A549 (cell line): ENCODE measurements around the gene CTRB2. TPM values are rescaled to one million over a fixed set of nuclear protein-coding genes. Genes with fewer than 3 reads are reported as not detected.
A peak's percentile ranks its signal among the peaks of the same experiment; 100 is the strongest.

Source experiments
- ATAC-seq, 2 experiments: fragments of 200-7000 bp in 1 of 2; fragments of >200 bp in 1 of 2; cut with Nextera tagmentation in 1 of 2; cut with Tn5 transposase in 1 of 2; 3 replicates each; pipeline versions ENCODE4 v1.8.0 to v1.9.1; 2018 to 2020; ENCODE audit warnings: mild to moderate bottlenecking in 1 of 2, moderate library complexity in 1 of 2
- CTCF ChIA-PET: fragments of 300-600 bp; sonication (Branson Sonifier 250); formaldehyde crosslinking; extraction: SDS; loops from one replicate; lab custom pipeline; 2021; ENCODE audit warnings: antibody characterized with exemption, inconsistent platforms; lab: Yijun Ruan, JAX
- POLR2A ChIA-PET: fragments of 350-600 bp; formaldehyde crosslinking; extraction: SDS; loops from one replicate; lab custom pipeline; 2021; ENCODE audit warnings: antibody characterized with exemption, inconsistent platforms; lab: Yijun Ruan, JAX
- DNase-seq, 2 experiments: peaks; one replicate each; pipeline versions ENCODE4 v3.0.0 to v3.0.0-alpha.2; 2011 to 2016; ENCODE audit warnings: low read depth in 1 of 2, low spot score in 1 of 2
- FAIRE-seq: peaks from 2 replicates; lab custom pipeline; 2011; peaks lifted over from hg19 to GRCh38; lab: Jason Lieb, UNC
- H3K27ac ChIP-seq, 2 experiments: fragments of >200 bp; sonication (Bioruptor Twin); formaldehyde crosslinking; 3 replicates each; pipeline ENCODE4 v1.5.1; 2016 to 2017
- H3K4me1 ChIP-seq: fragments of >200 bp; sonication (Bioruptor Twin); formaldehyde crosslinking; 3 replicates; pipeline ENCODE4 v1.6.1; 2016
- H3K4me2 ChIP-seq: fragments of >200 bp; sonication (Bioruptor Twin); formaldehyde crosslinking; 3 replicates; pipeline ENCODE4 v1.6.1; 2016
- H3K4me3 ChIP-seq: fragments of >200 bp; sonication (Bioruptor Twin); formaldehyde crosslinking; 3 replicates; pipeline ENCODE4 v1.5.1; 2016
- H3K9me3 ChIP-seq: fragments of >200 bp; sonication (Bioruptor Twin); formaldehyde crosslinking; 3 replicates; pipeline ENCODE4 v1.6.1; 2016
- CBX8 ChIP-seq: fragments of 200-600 bp; sonication (generic); IDR thresholded peaks from 2 replicates; pipeline ENCODE4 v1.6.1; 2016
- EHF ChIP-seq: fragments of 250-450 bp; sonication (Bioruptor Pico); IDR thresholded peaks from 2 replicates; pipeline ENCODE4 v1.5.0; 2020; ENCODE audit warnings: mild to moderate bottlenecking
- EHMT2 ChIP-seq: fragments of 200-600 bp; sonication (generic); IDR thresholded peaks from 2 replicates; pipeline ENCODE4 v1.6.1; 2016; ENCODE audit warnings: antibody characterized with exemption, low read depth, mild to moderate bottlenecking, moderate library complexity
- HOXB13 ChIP-seq: fragments of 250-450 bp; sonication (Bioruptor Pico); IDR thresholded peaks from 2 replicates; pipeline ENCODE4 v1.5.0; 2020; ENCODE audit warnings: low read depth, mild to moderate bottlenecking, moderate library complexity
- JUN ChIP-seq, 2 experiments: fragments of >200 bp; sonication (Bioruptor Twin); formaldehyde crosslinking; IDR thresholded peaks; 2 replicates in 1 of 2; 3 replicates in 1 of 2; pipeline ENCODE4 v1.6.1; 2016 to 2017
- MAFK ChIP-seq: fragments of 450-650 bp; IDR thresholded peaks from 2 replicates; pipeline ENCODE4 v1.6.1; 2014; ENCODE audit not compliant: partially characterized antibody
- MAX ChIP-seq: IDR thresholded peaks from 2 replicates; pipeline ENCODE4 v1.6.1; 2012
- MYC ChIP-seq: IDR thresholded peaks from 2 replicates; pipeline ENCODE4 v1.6.1; 2012; ENCODE audit warnings: mild to moderate bottlenecking, inconsistent platforms, low read length, improper control_type of control experiment, borderline replicate concordance
- NFE2L2 ChIP-seq: fragments of 150-350 bp; conservative IDR thresholded peaks from 2 replicates; pipeline ENCODE4 v1.6.1; 2014; ENCODE audit warnings: low read length
- NPAS2 ChIP-seq: fragments of 250-450 bp; sonication (Bioruptor Pico); IDR thresholded peaks from 2 replicates; pipeline ENCODE4 v1.8.0; 2022; ENCODE audit warnings: mild to moderate bottlenecking, moderate library complexity, borderline replicate concordance
- POLR2A ChIP-seq: IDR thresholded peaks from 2 replicates; pipeline ENCODE4 v1.6.1; 2012; ENCODE audit warnings: mild to moderate bottlenecking, low read length
- POLR2AphosphoS2 ChIP-seq: conservative IDR thresholded peaks from 2 replicates; pipeline ENCODE4 v1.6.1; 2012; ENCODE audit warnings: low read length, improper control_type of control experiment, inconsistent platforms
- RAD21 ChIP-seq, 2 experiments: fragments of >200 bp in 1 of 2; sonication (Bioruptor Twin) in 1 of 2; formaldehyde crosslinking in 1 of 2; IDR thresholded peaks in 1 of 2; conservative IDR thresholded peaks in 1 of 2; 2 replicates in 1 of 2; 3 replicates in 1 of 2; pipeline ENCODE4 v1.6.1; 2012 to 2018; ENCODE audit warnings: inconsistent platforms in 1 of 2
- RARB ChIP-seq: fragments of 250-450 bp; sonication (Bioruptor Pico); IDR thresholded peaks from 2 replicates; pipeline ENCODE4 v1.8.0; 2021; ENCODE audit warnings: mild to moderate bottlenecking, moderate library complexity
- RNF2 ChIP-seq: fragments of 200-600 bp; sonication (generic); IDR thresholded peaks from 2 replicates; pipeline ENCODE4 v1.6.1; 2016; ENCODE audit warnings: low read depth, mild to moderate bottlenecking, antibody characterized with exemption, moderate library complexity, borderline replicate concordance
- SREBF2 ChIP-seq: fragments of 450-650 bp; IDR thresholded peaks from 2 replicates; pipeline ENCODE4 v1.6.1; 2014; ENCODE audit warnings: mild to moderate bottlenecking, moderate library complexity
- ZC3H11A ChIP-seq: fragments of 450-650 bp; IDR thresholded peaks from 2 replicates; pipeline ENCODE4 v1.6.1; 2014; ENCODE audit warnings: antibody characterized with exemption, mild to moderate bottlenecking
- ZSCAN20 ChIP-seq: fragments of 250-450 bp; sonication (Bioruptor Pico); IDR thresholded peaks from 2 replicates; pipeline ENCODE4 v1.8.0; 2022; ENCODE audit warnings: mild to moderate bottlenecking, moderate library complexity
- WGBS: methylation state at CpG from one replicate; pipeline ENCODE4 v1.1.6; 2017; ENCODE audit errors: missing lambda C conversion rate; 5-methylcytosine and 5-hydroxymethylcytosine counted together
- polyA plus RNA-seq, 4 experiments: library from polyadenylated mRNA; depleted of rRNA in 3 of 4; stranded (reverse); fragments of >200 nt; fragmentation: RNase III in 1 of 4; extraction: RNeasy Plus Mini Kit Qiagen cat#74134 plus additional on column Dnase treatment in 1 of 4; gene quantifications; 2 replicates in 3 of 4; 3 replicates in 1 of 4; pipeline ENCODE4 v1.2.3, GENCODE V29; 2011 to 2017
- TF ChIP-seq, protein P1 (sequence below): IDR thresholded peaks from 2 replicates; pipeline ENCODE4 v1.6.1; 2012; ENCODE audit warnings: low read depth, borderline replicate concordance

CTRB2 gene
- polyA plus RNA-seq, 2 of the 4 experiments (the other 2 are of a cell fraction): not detected

DNA sequence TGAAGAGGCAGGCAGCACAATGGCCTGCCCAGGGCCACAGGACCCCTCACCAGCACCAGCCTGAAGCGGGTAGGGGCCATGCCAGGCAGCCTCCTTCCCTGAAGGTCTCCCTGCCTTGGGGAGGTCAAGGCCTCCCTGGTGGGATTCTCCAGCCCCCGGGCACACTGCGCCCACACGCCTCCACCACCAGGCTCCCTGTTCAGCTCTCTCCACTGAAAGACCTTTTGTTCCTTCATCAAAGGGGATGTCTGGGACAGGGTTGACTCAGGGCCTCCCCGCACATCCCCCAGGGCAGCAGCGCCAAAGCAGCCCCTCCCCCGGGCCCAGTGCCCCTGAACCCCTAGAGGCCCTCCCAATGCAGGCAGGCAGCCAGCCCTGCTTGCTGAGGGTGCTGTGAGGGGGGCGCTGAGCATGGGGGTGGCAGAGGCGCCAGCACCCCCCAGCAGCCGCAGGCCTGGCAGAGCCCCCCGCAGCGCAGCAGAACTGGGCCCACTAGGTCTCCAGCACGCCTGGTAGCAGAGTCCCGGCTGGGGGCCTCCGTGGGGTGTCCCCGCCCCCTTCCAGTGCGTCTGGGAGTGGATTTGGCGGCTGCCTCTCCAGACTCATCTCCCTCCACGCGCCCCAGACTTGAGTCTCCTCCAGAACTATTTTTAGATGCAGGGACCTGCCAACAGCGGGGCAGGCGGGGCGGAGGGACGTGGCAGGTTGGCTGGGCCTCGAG lies 31.3 kb upstream of the CTRB2 start:
- Histone ChIP-seq H3K4me3 (no peak overlapping the region), H3K4me1 (peaks cover 39% of the 10 kb centered on the region), H3K9me3 (no peaks in the 10 kb centered on the region), H3K4me2 (peak overlapping the region; percentile 41; the same call in 2 of the 3 replicates), H3K27ac (peak overlapping the region; percentile 48 to 84; a peak in 5 of 6 replicates)
- FAIRE-seq (no peak), ATAC-seq (no peak), DNase-seq (no peak)
- CTCF ChIA-PET: interaction anchor here (0.6 to 14.6 kb wide), 7 partner anchors 11 to 164 kb away, joined by 3 to 171 read pairs (median 6); no protein-coding TSS in a partner anchor
- POLR2A ChIA-PET: no interaction called here
- 83% methylated on average over 17 of the region's 25 CpGs for WGBS
- TF ChIP-seq SREBF2 (no peak), MAX (no peak), RARB (CRISPR knock-in tag) (no peak), NFE2L2 (no peak), RNF2 (no peak), NPAS2 (CRISPR knock-in tag) (no peak), EHF (CRISPR knock-in tag) (no peak), RAD21 (conservative IDR thresholded peaks at IDR 0.05 in 1 of 2, IDR thresholded peaks at IDR 0.05 in 1 of 2) (no peak), EHMT2 (no peak), CBX8 (no peak), JUN (IDR thresholded peaks at IDR 0.05) (no peak), POLR2AphosphoS2 (no peak), HOXB13 (CRISPR knock-in tag) (no peak), ZC3H11A (no peak), ZSCAN20 (CRISPR knock-in tag) (no peak)
- TF ChIP-seq, protein P1, sequence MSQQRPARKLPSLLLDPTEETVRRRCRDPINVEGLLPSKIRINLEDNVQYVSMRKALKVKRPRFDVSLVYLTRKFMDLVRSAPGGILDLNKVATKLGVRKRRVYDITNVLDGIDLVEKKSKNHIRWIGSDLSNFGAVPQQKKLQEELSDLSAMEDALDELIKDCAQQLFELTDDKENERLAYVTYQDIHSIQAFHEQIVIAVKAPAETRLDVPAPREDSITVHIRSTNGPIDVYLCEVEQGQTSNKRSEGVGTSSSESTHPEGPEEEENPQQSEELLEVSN: no peak

DNA sequence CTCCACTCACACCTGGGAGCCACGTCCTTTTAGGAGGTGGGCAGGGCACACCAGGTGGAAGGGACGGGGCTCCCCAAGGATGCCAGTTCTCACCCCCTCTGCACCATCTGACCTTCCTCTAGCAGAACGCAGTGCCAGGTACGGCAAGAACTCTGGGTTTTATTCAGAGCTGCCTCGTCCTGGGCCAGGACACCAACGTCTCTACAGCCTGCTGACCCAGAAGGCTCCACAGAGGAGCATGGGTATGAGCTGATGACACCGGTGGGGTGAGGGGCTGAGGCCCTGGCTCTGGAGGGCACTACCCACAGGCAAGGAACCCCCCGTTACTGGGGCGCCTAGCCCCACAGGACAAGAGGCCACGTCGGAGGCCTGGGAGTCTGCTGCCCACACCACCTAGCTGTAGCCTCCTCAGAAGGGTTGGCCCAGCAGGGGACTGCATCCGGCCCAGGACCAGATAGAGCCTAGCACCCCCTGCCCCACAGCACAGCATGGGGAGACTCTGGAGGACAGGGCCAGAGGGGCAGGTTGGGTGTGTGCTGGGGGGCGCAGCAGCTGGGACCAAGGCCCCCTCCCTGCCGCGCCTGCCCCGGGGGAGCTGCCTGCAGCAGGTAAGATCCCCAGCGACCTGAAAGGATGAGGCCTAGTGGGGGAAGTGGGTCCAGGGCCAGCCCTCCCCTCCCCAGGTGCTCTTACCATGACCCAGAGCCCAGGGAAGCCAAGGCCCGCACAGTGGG lies 30.6 kb upstream of the CTRB2 start:
- H3K4me3 ChIP-seq: no peak overlapping the region
- no peak overlapping the region for H3K4me2 ChIP-seq
- no peak for ATAC-seq
- TF ChIP-seq RARB (CRISPR knock-in tag): no peak
- ChIA-PET CTCF (interaction anchor here (1.2 to 14.6 kb wide), 4 partner anchors 13 to 165 kb away, joined by 4 to 171 read pairs (median 124); no protein-coding TSS in a partner anchor), POLR2A (no interaction called here)
- no peak for FAIRE-seq
- no peaks in the 10 kb centered on the region for H3K9me3 ChIP-seq
- H3K4me1 ChIP-seq: peaks cover 39% of the 10 kb centered on the region
- 96% methylated on average over 9 of the region's 18 CpGs for WGBS
- DNase-seq: no peak
- peak overlapping the region in 1 of 2 experiments; percentile 84; a peak in 3 of 6 replicates for H3K27ac ChIP-seq

DNA sequence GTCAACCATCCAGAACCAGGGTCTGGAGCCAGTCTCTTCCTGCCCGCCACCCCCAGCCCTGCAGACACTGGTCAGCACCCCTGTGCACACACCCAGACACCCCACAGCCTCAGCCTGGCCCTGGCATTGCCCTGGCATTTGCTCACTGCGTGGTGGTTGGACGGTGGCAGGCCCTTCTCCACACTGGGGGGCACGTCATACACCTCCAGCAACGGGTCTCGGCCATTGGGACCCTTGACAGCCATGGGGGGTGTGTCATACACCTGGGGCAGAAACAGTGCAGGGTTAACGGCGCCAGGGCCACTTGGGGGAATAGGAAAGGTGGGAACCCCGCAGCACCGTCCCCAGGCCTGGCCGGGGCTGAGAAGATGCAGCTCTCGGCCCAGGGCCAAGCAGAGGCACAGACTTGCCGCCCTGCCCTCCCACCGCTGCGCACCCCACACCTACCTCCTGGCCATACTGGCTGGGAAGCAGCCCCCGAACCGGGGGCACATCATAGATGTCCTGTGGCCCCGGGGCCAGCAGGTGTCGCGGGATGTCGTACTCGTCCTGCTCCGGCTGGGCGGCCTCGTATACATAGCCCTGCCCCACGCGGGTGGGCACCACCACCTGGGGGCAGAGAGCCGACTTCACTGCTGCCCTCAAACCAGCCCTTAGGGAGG lies 29.9 kb upstream of the CTRB2 start:
- TF ChIP-seq MYC: no peak
- TF ChIP-seq POLR2A: no peak
- TF ChIP-seq NPAS2 (CRISPR knock-in tag): no peak
- TF ChIP-seq MAFK: no peak
- H3K27ac ChIP-seq: no peak overlapping the region
- H3K4me3 ChIP-seq: no peak overlapping the region
- no peaks in the 10 kb centered on the region for H3K9me3 ChIP-seq
- 96% methylated on average over 17 of the region's 28 CpGs for WGBS
- H3K4me2 ChIP-seq: no peak overlapping the region
- H3K4me1 ChIP-seq: peaks cover 39% of the 10 kb centered on the region
- FAIRE-seq: no peak
- ATAC-seq: no peak
- ChIA-PET CTCF (interaction anchor here (1.2 to 14.6 kb wide), 6 partner anchors 11 to 165 kb away, joined by 4 to 171 read pairs (median 124); partner anchors contain the start of gene BCAR1), POLR2A (no interaction called here)
- no peak for DNase-seq
